ENCODE measurements around the gene ACBD4.
A peak's percentile ranks its signal among the peaks of the same experiment; 100 is the strongest.

Gene ACBD4

GRCh38 chr17:45170280-45170930 lies 34.9 kb downstream of the ACBD4 start:
- TF ChIP-seq TAF1 (IDR thresholded peaks at IDR 0.05; ENCODE audit: borderline replicate concordance, low read depth, low read length) (no peak), POLR2AphosphoS5 (IDR thresholded peaks at IDR 0.05; ENCODE audit: low read depth, low read length) (no peak), POLR2A (IDR thresholded peaks at IDR 0.05; ENCODE audit: low read depth, low read length) (no peak)
- DNase-seq (ENCODE audit: insufficient read length) (no peak), FAIRE-seq (no peak)

GRCh38 chr17:45170931-45171337 lies 35.4 kb downstream of the ACBD4 start:
- DNase-seq (ENCODE audit: insufficient read length), result no peak
- no peak for TF ChIP-seq POLR2AphosphoS5 (IDR thresholded peaks at IDR 0.05; ENCODE audit: low read depth, low read length)
- no peak for TF ChIP-seq TAF1 (IDR thresholded peaks at IDR 0.05; ENCODE audit: borderline replicate concordance, low read depth, low read length)
- TF ChIP-seq POLR2A (IDR thresholded peaks at IDR 0.05; ENCODE audit: low read depth, low read length), result no peak
- FAIRE-seq, result no peak

GRCh38 chr17:45171338-45172231 lies 36.1 kb downstream of the ACBD4 start:
- DNase-seq (ENCODE audit: insufficient read length) (no peak), FAIRE-seq (no peak)

GRCh38 chr17:45172232-45172540 lies 36.7 kb downstream of the ACBD4 start:
- no peak for TF ChIP-seq TAF1 (IDR thresholded peaks at IDR 0.05; ENCODE audit: borderline replicate concordance, low read depth, low read length)
- TF ChIP-seq POLR2AphosphoS5 (IDR thresholded peaks at IDR 0.05; ENCODE audit: low read depth, low read length), result no peak
- no peak for TF ChIP-seq POLR2A (IDR thresholded peaks at IDR 0.05; ENCODE audit: low read depth, low read length)
- no peak for DNase-seq (ENCODE audit: insufficient read length)
- FAIRE-seq, result no peak

More at GRCh38 chr17:45171338-45172231, 36.1 kb downstream of the ACBD4 start:
- no peak for TF ChIP-seq POLR2AphosphoS5 (IDR thresholded peaks at IDR 0.05; ENCODE audit: low read depth, low read length)
- TF ChIP-seq POLR2A (IDR thresholded peaks at IDR 0.05; ENCODE audit: low read depth, low read length), result no peak
- no peak for TF ChIP-seq TAF1 (IDR thresholded peaks at IDR 0.05; ENCODE audit: borderline replicate concordance, low read depth, low read length)

DNA sequence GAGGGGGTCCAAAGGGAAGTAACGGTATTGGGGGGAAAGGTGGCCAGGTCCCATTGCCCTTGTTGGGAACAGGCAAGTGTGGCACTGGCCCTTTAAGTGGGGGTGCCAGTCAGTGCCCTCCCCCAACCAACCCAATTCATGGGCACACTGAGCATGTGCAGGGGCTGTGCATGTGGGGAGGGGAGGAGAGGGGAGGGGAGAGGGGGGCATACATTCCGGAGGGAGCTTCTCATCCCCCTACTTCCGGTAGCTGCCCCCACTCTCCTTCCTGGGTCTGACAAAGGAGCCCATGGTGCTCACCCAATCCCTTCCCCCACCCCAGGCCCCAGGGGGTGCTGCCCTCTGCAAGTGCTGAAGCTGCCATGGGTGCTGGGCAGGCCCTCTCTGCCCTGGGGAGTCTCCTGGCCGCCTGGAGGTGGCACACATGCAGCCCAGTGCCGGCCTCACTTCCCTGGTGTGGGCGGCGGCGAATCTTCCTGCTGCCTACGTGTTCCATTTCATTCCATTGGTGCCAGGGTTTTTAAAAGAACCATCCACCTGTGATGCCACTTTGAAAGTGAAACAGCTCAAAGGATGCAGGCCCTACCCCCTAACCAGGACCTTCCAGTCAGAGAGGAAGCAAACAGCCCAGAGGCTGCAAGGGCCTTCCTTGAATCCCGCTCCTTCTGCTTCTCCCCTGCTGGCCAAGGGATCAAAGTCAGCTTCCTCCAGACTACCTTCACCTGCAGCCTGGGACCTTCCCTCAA lies 37.2 kb downstream of the ACBD4 start:
- FAIRE-seq (peak; percentile 65), DNase-seq (ENCODE audit: insufficient read length) (no peak)
- TF ChIP-seq POLR2A (IDR thresholded peaks at IDR 0.05; ENCODE audit: low read depth, low read length) (0 out of 2 replicates have a peak, but pooled peaks have one; percentile 20), TAF1 (IDR thresholded peaks at IDR 0.05; ENCODE audit: borderline replicate concordance, low read depth, low read length) (peak; percentile 45; the same call in 1 of the 2 replicates), POLR2AphosphoS5 (IDR thresholded peaks at IDR 0.05; ENCODE audit: low read depth, low read length) (peak; percentile 35; the same call in 1 of the 2 replicates)

DNA sequence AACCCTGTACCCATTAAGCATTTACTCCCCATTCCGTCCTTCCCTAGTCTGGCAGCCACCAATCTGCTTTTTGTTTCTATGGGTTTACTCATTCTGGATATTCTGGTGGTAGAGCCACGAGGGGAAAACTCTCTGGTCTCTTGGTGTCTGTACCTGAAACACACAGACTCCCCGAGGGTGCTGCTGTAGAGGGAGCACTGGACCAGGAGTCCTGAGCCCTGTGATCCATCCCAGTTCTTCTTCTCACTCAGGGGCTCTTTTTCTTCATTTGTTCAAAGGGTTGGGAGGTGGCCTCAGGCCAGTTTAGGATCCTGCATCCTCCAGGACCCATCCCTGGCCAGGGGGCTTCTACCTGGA lies 40.2 kb downstream of the ACBD4 start:
- no peak for TF ChIP-seq POLR2AphosphoS5 (IDR thresholded peaks at IDR 0.05; ENCODE audit: low read depth, low read length)
- TF ChIP-seq POLR2A (IDR thresholded peaks at IDR 0.05; ENCODE audit: low read depth, low read length), result no peak
- no peak for TF ChIP-seq TAF1 (IDR thresholded peaks at IDR 0.05; ENCODE audit: borderline replicate concordance, low read depth, low read length)
- FAIRE-seq, result no peak
- DNase-seq (ENCODE audit: insufficient read length), result no peak

DNA sequence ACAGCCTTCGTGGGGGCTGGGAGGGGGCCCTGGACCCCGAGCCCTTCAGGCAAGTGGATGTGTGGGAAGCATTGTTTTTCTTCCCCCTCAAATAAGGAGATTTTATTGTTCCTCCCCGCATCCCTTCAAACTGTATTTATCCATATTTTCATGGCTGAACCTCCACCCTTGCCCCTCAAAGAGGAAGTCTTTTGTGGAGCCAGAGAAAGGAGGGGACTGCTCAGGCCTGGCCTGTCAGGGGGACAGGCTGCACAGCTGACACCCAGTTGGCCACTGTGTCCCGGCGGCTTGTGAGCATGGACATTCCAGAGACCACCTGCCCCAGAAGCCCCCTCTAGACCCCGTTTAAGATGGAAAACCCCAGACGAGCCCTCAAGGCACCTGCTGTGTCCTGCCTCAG lies 42.1 kb downstream of the ACBD4 start:
- no peak for TF ChIP-seq POLR2A (IDR thresholded peaks at IDR 0.05; ENCODE audit: low read depth, low read length)
- no peak for TF ChIP-seq POLR2AphosphoS5 (IDR thresholded peaks at IDR 0.05; ENCODE audit: low read depth, low read length)
- no peak for TF ChIP-seq TAF1 (IDR thresholded peaks at IDR 0.05; ENCODE audit: borderline replicate concordance, low read depth, low read length)

DNA sequence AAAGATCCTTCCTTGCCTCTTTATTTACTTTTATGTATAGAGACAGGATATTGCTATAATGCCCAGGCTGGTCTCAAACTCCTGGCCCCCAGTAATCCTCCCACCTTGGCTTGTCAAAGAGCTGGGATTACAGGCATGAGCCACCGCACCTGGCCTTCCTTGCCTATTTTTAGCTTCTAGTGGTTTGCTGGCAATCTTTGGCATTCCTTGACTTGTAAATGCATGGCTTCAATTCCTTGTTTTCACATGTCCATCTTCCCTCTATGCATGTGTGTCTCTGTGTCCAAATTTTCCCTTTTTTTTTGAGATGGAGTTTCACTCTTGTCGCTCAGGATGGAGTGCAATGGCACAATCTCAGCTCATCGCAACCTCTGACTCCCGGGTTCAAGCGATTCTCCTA lies 48.7 kb downstream of the ACBD4 start:
- DNase-seq (ENCODE audit: insufficient read length) (no peak), FAIRE-seq (no peak)
- TF ChIP-seq POLR2AphosphoS5 (IDR thresholded peaks at IDR 0.05; ENCODE audit: low read depth, low read length) (no peak), POLR2A (IDR thresholded peaks at IDR 0.05; ENCODE audit: low read depth, low read length) (no peak)

More for the DNA sequence above, 42.1 kb downstream of the ACBD4 start:
- DNase-seq (ENCODE audit: insufficient read length) (no peak), FAIRE-seq (no peak)

GRCh38 chr17:45186801-45187354 lies 51.4 kb downstream of the ACBD4 start:
- DNase-seq (ENCODE audit: insufficient read length), result no peak

GRCh38 chr17:45189009-45189408 lies 53.5 kb downstream of the ACBD4 start:
- FAIRE-seq, result no peak
- no peak for DNase-seq (ENCODE audit: insufficient read length)
- TF ChIP-seq TAF1 (IDR thresholded peaks at IDR 0.05; ENCODE audit: borderline replicate concordance, low read depth, low read length) (no peak), POLR2A (IDR thresholded peaks at IDR 0.05; ENCODE audit: low read depth, low read length) (no peak), POLR2AphosphoS5 (IDR thresholded peaks at IDR 0.05; ENCODE audit: low read depth, low read length) (no peak)

More at GRCh38 chr17:45186801-45187354, 51.4 kb downstream of the ACBD4 start:
- no peak for FAIRE-seq
- TF ChIP-seq POLR2AphosphoS5 (IDR thresholded peaks at IDR 0.05; ENCODE audit: low read depth, low read length) (no peak), TAF1 (IDR thresholded peaks at IDR 0.05; ENCODE audit: borderline replicate concordance, low read depth, low read length) (no peak), POLR2A (IDR thresholded peaks at IDR 0.05; ENCODE audit: low read depth, low read length) (no peak)
